CD14-positive monocyte (primary cell): ENCODE data around the gene PPP2R3C. TPM values are rescaled to one million over a fixed set of nuclear protein-coding genes. Genes with fewer than 3 reads are reported as not detected.

ENCODE experiments used
- DNase-seq, 3 donors: peaks; one replicate each; pipeline ENCODE4 v3.0.0-alpha.2; 2011 to 2022
- H2AFZ ChIP-seq: 2 replicates; pipeline ENCODE4 v1.6.0; 2012; ENCODE audit warnings: mild to moderate bottlenecking, low read depth, low read length, inconsistent platforms; ENCODE audit not compliant: insufficient read depth, poor library complexity, severe bottlenecking
- H3K27ac ChIP-seq, 2 donors: 1 replicate in 1 of 2; 2 replicates in 1 of 2; pipeline ENCODE4 v1.5.1; 2012 to 2013; ENCODE audit warnings: low read length in 2 of 2, control low read depth in 1 of 2, inconsistent platforms in 1 of 2, low read depth in 1 of 2, mild to moderate bottlenecking in 1 of 2
- H3K27me3 ChIP-seq, 2 donors: one replicate each; pipeline versions ENCODE4 v1.6.0 to v1.6.1; 2011 to 2013; ENCODE audit warnings: low read length in 2 of 2; ENCODE audit not compliant: control insufficient read depth in 2 of 2, insufficient read depth in 2 of 2
- H3K36me3 ChIP-seq, 2 donors: replicated peaks in 1 of 2; 1 replicate in 1 of 2; 2 replicates in 1 of 2; pipeline versions ENCODE4 v1.5.1 to v1.6.1; 2012 to 2013; ENCODE audit warnings: low read length in 2 of 2, control low read depth in 1 of 2, inconsistent platforms in 1 of 2, mild to moderate bottlenecking in 1 of 2; ENCODE audit not compliant: insufficient read depth in 2 of 2, control insufficient read depth in 1 of 2
- H3K4me1 ChIP-seq, 2 donors: 1 replicate in 1 of 2; 2 replicates in 1 of 2; pipeline versions ENCODE4 v1.5.1 to v1.6.1; 2012 to 2013; ENCODE audit warnings: low read length in 2 of 2, control low read depth in 1 of 2, inconsistent platforms in 1 of 2, mild to moderate bottlenecking in 1 of 2, moderate library complexity in 1 of 2; ENCODE audit not compliant: insufficient read depth in 2 of 2, control insufficient read depth in 1 of 2
- H3K4me2 ChIP-seq: replicated peaks from 2 replicates; pipeline ENCODE3; 2012; ENCODE audit warnings: low read length, moderate library complexity, mild to moderate bottlenecking; ENCODE audit not compliant: poor library complexity, severe bottlenecking; ENCODE audit errors: extremely low read depth
- H3K4me3 ChIP-seq, 3 experiments: fragments of 200-600 bp in 1 of 3; sonication (generic) in 1 of 3; replicated peaks in 1 of 3; 1 replicate in 2 of 3; 2 replicates in 1 of 3; pipeline ENCODE4 v1.5.1; 2011 to 2013; ENCODE audit warnings: low read length in 3 of 3, mild to moderate bottlenecking in 3 of 3, control low read depth in 2 of 3, low read depth in 2 of 3, inconsistent platforms in 1 of 3, moderate library complexity in 1 of 3
- H3K79me2 ChIP-seq: 2 replicates; pipeline ENCODE4 v1.6.0; 2012; ENCODE audit warnings: mild to moderate bottlenecking, control low read depth, inconsistent platforms, low read length, moderate library complexity; ENCODE audit not compliant: insufficient read depth
- H3K9ac ChIP-seq: 2 replicates; pipeline ENCODE4 v1.6.0; 2017; ENCODE audit warnings: low read length, mild to moderate bottlenecking; ENCODE audit not compliant: insufficient read depth, poor library complexity, severe bottlenecking
- H3K9me3 ChIP-seq, 2 donors: replicated peaks in 1 of 2; 1 replicate in 1 of 2; 2 replicates in 1 of 2; pipeline versions ENCODE4 v1.5.1 to v1.6.1; 2012 to 2013; ENCODE audit warnings: low read length in 2 of 2, control low read depth in 1 of 2; ENCODE audit not compliant: control insufficient read depth in 1 of 2, insufficient read depth in 1 of 2
- H4K20me1 ChIP-seq: 2 replicates; pipeline ENCODE4 v1.6.0; 2012; ENCODE audit warnings: mild to moderate bottlenecking, low read length, control low read depth, moderate library complexity; ENCODE audit not compliant: insufficient read depth
- H3K27ac Mint-ChIP-seq, 7 donors: one replicate each; pipeline ENCODE4 v1.8.0; 2020; ENCODE audit warnings: mild to moderate bottlenecking in 7 of 7, mixed read lengths in 7 of 7, moderate library complexity in 6 of 7, inconsistent platforms in 2 of 7
- H3K27me3 Mint-ChIP-seq, 3 donors: one replicate each; pipeline ENCODE4 v1.8.0; 2021 to 2022; ENCODE audit warnings: low read depth in 3 of 3, mild to moderate bottlenecking in 3 of 3, mixed read lengths in 3 of 3, moderate library complexity in 3 of 3, inconsistent platforms in 1 of 3
- H3K36me3 Mint-ChIP-seq, 2 donors: one replicate each; pipeline ENCODE4 v1.8.0; 2020; ENCODE audit warnings: mixed read lengths in 2 of 2, inconsistent platforms in 1 of 2, mild to moderate bottlenecking in 1 of 2
- H3K4me1 Mint-ChIP-seq: one replicate; pipeline ENCODE4 v1.8.0; 2020; ENCODE audit warnings: mild to moderate bottlenecking, mixed read lengths
- H3K4me3 Mint-ChIP-seq, 2 donors: one replicate each; pipeline ENCODE4 v1.8.0; 2020; ENCODE audit warnings: mild to moderate bottlenecking in 2 of 2, mixed read lengths in 2 of 2, moderate library complexity in 1 of 2
- H3K9me3 Mint-ChIP-seq, 7 donors: one replicate each; pipeline ENCODE4 v1.8.0; 2020 to 2022; ENCODE audit warnings: mixed read lengths in 7 of 7, mild to moderate bottlenecking in 6 of 7, moderate library complexity in 6 of 7, inconsistent platforms in 2 of 7
- CTCF ChIP-seq: fragments of 200-600 bp; IDR thresholded peaks from one replicate; pipeline ENCODE4 v1.8.0; 2022; ENCODE audit warnings: antibody characterized with exemption, mild to moderate bottlenecking
- WGBS: methylation state at CpG from one replicate; pipeline ENCODE4 v1.1.5; 2013; ENCODE audit warnings: missing lambda C conversion rate; ENCODE audit not compliant: insufficient coverage; 5-methylcytosine and 5-hydroxymethylcytosine counted together
- intact Hi-C, 2 donors: fragments of 100-400 bp; cut with micrococcal nuclease; formaldehyde crosslinking; loops; one replicate each; pipeline versions ENCODE4 v1.15.0 to v1.15.1; 2023
- polyA plus RNA-seq, 3 donors: library from polyadenylated mRNA; depleted of rRNA in 1 of 3; unstranded in 2 of 3; stranded (reverse) in 1 of 3; fragments of 300-500 nt in 2 of 3; fragments of >200 nt in 1 of 3; fragmentation: Illumina TruSeq in 2 of 3; gene quantifications; 1 replicate in 2 of 3; 2 replicates in 1 of 3; pipeline ENCODE4 v1.2.3, GENCODE V29; 2012 to 2021

PPP2R3C gene
- polyA plus RNA-seq, 3 donors = 21.4 to 131 (median 122) TPM

DNA sequence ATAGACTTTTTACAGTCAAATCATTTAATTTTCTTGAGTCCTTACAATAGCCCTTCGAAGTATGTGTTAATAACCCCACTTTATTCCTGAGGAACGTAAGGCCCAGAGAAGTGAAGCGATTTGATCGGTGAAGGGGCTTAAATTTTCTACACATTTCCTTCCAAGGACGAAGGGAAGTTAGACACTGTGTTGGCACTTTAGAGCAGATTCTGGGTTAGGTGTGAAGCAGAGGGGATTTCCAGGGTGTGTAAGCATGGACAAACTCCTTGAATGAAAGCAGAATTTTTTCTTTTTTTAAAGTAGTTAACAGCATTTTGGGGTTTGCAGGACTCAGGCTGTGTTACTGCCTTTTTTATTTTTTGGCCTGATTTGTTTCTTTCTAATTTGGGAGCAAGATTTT is 39.4 kb upstream of the PPP2R3C start:
- Histone ChIP-seq H4K20me1 (no peaks in the 10 kb centered on the region), H3K4me1 (peaks cover 2 to 3% of the 10 kb centered on the region in 2 donors), H3K4me2 (no peak overlapping the region), H3K9ac (no peak overlapping the region), H3K79me2 (no peaks in the 10 kb centered on the region), H2AFZ (no peak overlapping the region), H3K27me3 (no peaks in the 10 kb centered on the region), H3K9me3 (no peaks in the 10 kb centered on the region), H3K27ac (no peak overlapping the region), H3K4me3 (no peak overlapping the region), H3K36me3 (peaks cover 30 to 43% of the 10 kb centered on the region in 2 donors)
- peaks cover 1% of the 10 kb centered on the region for H3K4me1 Mint-ChIP-seq
- no peak for DNase-seq
- H3K4me3 Mint-ChIP-seq = no peak overlapping the region
- H3K9me3 Mint-ChIP-seq = no peaks in the 10 kb centered on the region
- no CpG with 5 or more reads among the region's 5 CpGs for WGBS
- H3K27me3 Mint-ChIP-seq = no peaks in the 10 kb centered on the region
- H3K27ac Mint-ChIP-seq = no peak overlapping the region
- peaks cover 45 to 49% of the 10 kb centered on the region in 2 donors for H3K36me3 Mint-ChIP-seq
- TF ChIP-seq CTCF = no peak
- intact Hi-C loops = no loop called here

GRCh38 chr14:35159742-35160409 is 38.1 kb upstream of the PPP2R3C start:
- 60% methylated on average over 2 of the region's 6 CpGs for WGBS
- Mint-ChIP-seq H3K4me3 (no peak overlapping the region), H3K9me3 (no peaks in the 10 kb centered on the region)

More at GRCh38 chr14:35159742-35160409, 38.1 kb upstream of the PPP2R3C start:
- Histone ChIP-seq H3K36me3 (peaks cover 30 to 43% of the 10 kb centered on the region in 2 donors), H4K20me1 (no peaks in the 10 kb centered on the region), H2AFZ (no peak overlapping the region), H3K27me3 (no peaks in the 10 kb centered on the region), H3K79me2 (no peaks in the 10 kb centered on the region), H3K9me3 (no peaks in the 10 kb centered on the region), H3K4me3 (no peak overlapping the region), H3K27ac (no peak overlapping the region), H3K4me2 (no peak overlapping the region), H3K4me1 (peaks cover 5 to 8% of the 10 kb centered on the region in 2 donors), H3K9ac (no peak overlapping the region)
- Mint-ChIP-seq H3K36me3 (peaks cover 44 to 46% of the 10 kb centered on the region in 2 donors), H3K27ac (no peak overlapping the region), H3K27me3 (no peaks in the 10 kb centered on the region), H3K4me1 (peaks cover 7% of the 10 kb centered on the region)
- peak in 1 of 3 donors; percentile 16 for DNase-seq
- TF ChIP-seq CTCF = no peak
- intact Hi-C loops = loop anchor here in 1 of 2 donors (10.0 kb wide), 1 partner anchor 55 kb away; no protein-coding TSS in a partner anchor
